IMR-90 (cell line): ENCODE data around the gene UQCRQ. TPM values are rescaled to one million over a fixed set of nuclear protein-coding genes. Genes with fewer than 3 reads are reported as not detected.

Experiments used
- ATAC-seq: fragments of 200-7000 bp; cut with Tn5 transposase; 2 replicates; pipeline ENCODE4 v1.9.1; 2020; ENCODE audit warnings: low read depth, mild to moderate bottlenecking, moderate library complexity
- BruUV-seq: library from RNA; stranded (reverse); fragments of 400-500 nt; replicated peaks from 2 replicates; lab custom pipeline; 2021; lab: Mats Ljungman, UMichigan
- CTCF ChIA-PET: fragments of 300-600 bp; formaldehyde crosslinking; extraction: SDS; loops from one replicate; lab custom pipeline; 2021; ENCODE audit warnings: antibody characterized with exemption; lab: Yijun Ruan, JAX
- POLR2A ChIA-PET: fragments of 300-600 bp; sonication (Branson Sonifier 250); formaldehyde crosslinking; loops from one replicate; lab custom pipeline; 2022; ENCODE audit warnings: antibody characterized with exemption; ENCODE audit not compliant: unreplicated experiment; lab: Charles Lee
- DNase-seq: peaks from one replicate; pipeline ENCODE4 v3.0.0; 2013
- H2AFZ ChIP-seq: replicated peaks from 2 replicates; pipeline ENCODE3; 2013; ENCODE audit warnings: low read length, mild to moderate bottlenecking; ENCODE audit not compliant: poor library complexity
- H2AK5ac ChIP-seq: 2 replicates; pipeline ENCODE4 v1.6.1; 2013; ENCODE audit warnings: low read depth, low read length, inconsistent platforms
- H2AK9ac ChIP-seq: replicated peaks from 2 replicates; pipeline ENCODE3; 2013; ENCODE audit warnings: mild to moderate bottlenecking, low read depth, low read length, moderate library complexity; ENCODE audit not compliant: poor library complexity
- H2BK120ac ChIP-seq: 2 replicates; pipeline ENCODE4 v1.6.1; 2013; ENCODE audit warnings: low read depth, low read length, inconsistent platforms
- H2BK15ac ChIP-seq: 3 replicates; pipeline ENCODE4 v1.6.1; 2013; ENCODE audit warnings: low read depth, low read length, inconsistent platforms
- H2BK20ac ChIP-seq: 2 replicates; pipeline ENCODE4 v1.6.1; 2013; ENCODE audit warnings: low read depth, mild to moderate bottlenecking, inconsistent platforms, low read length, moderate library complexity
- H2BK5ac ChIP-seq: 2 replicates; pipeline ENCODE4 v1.6.1; 2013; ENCODE audit warnings: mild to moderate bottlenecking, low read depth, low read length, inconsistent platforms; ENCODE audit not compliant: poor library complexity, severe bottlenecking
- H3K14ac ChIP-seq: replicated peaks from 2 replicates; pipeline ENCODE4 v1.6.1; 2013; ENCODE audit warnings: low read depth, low read length, inconsistent platforms
- H3K18ac ChIP-seq: 2 replicates; pipeline ENCODE4 v1.6.1; 2013; ENCODE audit warnings: low read depth, low read length, control low read depth
- H3K23ac ChIP-seq: 2 replicates; pipeline ENCODE4 v1.6.1; 2013; ENCODE audit warnings: low read depth, low read length, inconsistent platforms
- H3K27ac ChIP-seq: 2 replicates; pipeline ENCODE4 v1.5.1; 2013; ENCODE audit warnings: mild to moderate bottlenecking, control low read depth, low read length; ENCODE audit not compliant: insufficient read depth
- H3K27me3 ChIP-seq: 2 replicates; pipeline ENCODE4 v1.6.1; 2013; ENCODE audit warnings: low read length; ENCODE audit not compliant: control insufficient read depth, insufficient read depth
- H3K36me3 ChIP-seq: 2 replicates; pipeline ENCODE4 v1.6.1; 2013; ENCODE audit warnings: low read length, mixed read lengths; ENCODE audit not compliant: control insufficient read depth, insufficient read depth
- H3K4ac ChIP-seq: 2 replicates; pipeline ENCODE4 v1.6.1; 2013; ENCODE audit warnings: low read depth, low read length, inconsistent platforms
- H3K4me1 ChIP-seq: 2 replicates; pipeline ENCODE4 v1.6.1; 2013; ENCODE audit warnings: low read length, mixed read lengths; ENCODE audit not compliant: control insufficient read depth, insufficient read depth
- H3K4me2 ChIP-seq: 2 replicates; pipeline ENCODE4 v1.6.1; 2013; ENCODE audit warnings: low read depth, mild to moderate bottlenecking, control low read depth, low read length, moderate library complexity
- H3K4me3 ChIP-seq: 2 replicates; pipeline ENCODE4 v1.5.1; 2013; ENCODE audit warnings: low read depth, mild to moderate bottlenecking, control low read depth, low read length, moderate library complexity; ENCODE audit not compliant: insufficient read depth
- H3K56ac ChIP-seq: 2 replicates; pipeline ENCODE4 v1.6.1; 2013; ENCODE audit warnings: low read length, inconsistent platforms; ENCODE audit not compliant: insufficient read depth; ENCODE audit errors: extremely low read depth
- H3K79me1 ChIP-seq, 2 experiments: 2 replicates each; pipeline ENCODE4 v1.6.1; 2013; ENCODE audit warnings: low read length in 2 of 2, inconsistent platforms in 1 of 2, low read depth in 1 of 2
- H3K9ac ChIP-seq: 2 replicates; pipeline ENCODE4 v1.6.1; 2013; ENCODE audit warnings: low read depth, low read length, control low read depth
- H3K9me1 ChIP-seq: 2 replicates; pipeline ENCODE4 v1.6.1; 2013; ENCODE audit warnings: low read length, inconsistent platforms; ENCODE audit not compliant: insufficient read depth
- H3K9me3 ChIP-seq: 2 replicates; pipeline ENCODE4 v1.6.1; 2013; ENCODE audit warnings: low read length; ENCODE audit not compliant: control insufficient read depth, insufficient read depth
- H4K20me1 ChIP-seq: 2 replicates; pipeline ENCODE4 v1.6.1; 2013; ENCODE audit warnings: low read length, inconsistent platforms; ENCODE audit not compliant: insufficient read depth
- H4K5ac ChIP-seq: 2 replicates; pipeline ENCODE4 v1.6.1; 2013; ENCODE audit warnings: mild to moderate bottlenecking, low read depth, low read length, control low read depth
- H4K8ac ChIP-seq, 2 experiments: 2 replicates each; pipeline ENCODE4 v1.6.1; 2013; ENCODE audit warnings: low read depth in 2 of 2, low read length in 2 of 2, control low read depth in 1 of 2, inconsistent platforms in 1 of 2
- H4K91ac ChIP-seq: 2 replicates; pipeline ENCODE4 v1.6.1; 2013; ENCODE audit warnings: low read depth, low read length, inconsistent platforms; ENCODE audit not compliant: insufficient read depth
- FOS ChIP-seq: fragments of 150-350 bp; IDR thresholded peaks from 2 replicates; pipeline ENCODE4 v1.6.1; 2016; ENCODE audit warnings: low read depth, low read length
- MAZ ChIP-seq: IDR thresholded peaks from 2 replicates; pipeline ENCODE4 v1.6.1; 2012; ENCODE audit warnings: low read depth, mild to moderate bottlenecking, low read length, improper control_type of control experiment, moderate library complexity, borderline replicate concordance
- NFE2L2 ChIP-seq: fragments of 150-350 bp; IDR thresholded peaks from 2 replicates; pipeline ENCODE4 v1.6.1; 2016; ENCODE audit warnings: low read depth, mild to moderate bottlenecking, low read length
- whole genome bisulfite sequencing, 2 experiments: methylation state at CpG; one replicate each; pipeline versions ENCODE4 v1.1.5 to v1.1.7; 2013; ENCODE audit warnings: missing lambda C conversion rate in 2 of 2; ENCODE audit not compliant: insufficient read length in 1 of 2; ENCODE audit errors: extremely low coverage in 2 of 2; 5-methylcytosine and 5-hydroxymethylcytosine counted together
- dilution Hi-C: fragments of 300-500 bp; cut with HindIII; formaldehyde crosslinking; loops from one replicate; pipeline ENCODE4 v1.14.3; 2018; ENCODE audit warnings: low sequenced_read_pairs; ENCODE audit not compliant: unreplicated experiment
- in situ Hi-C: fragments of 300-500 bp; cut with MboI; formaldehyde crosslinking; loops from 3 replicates; pipeline ENCODE4 v1.14.3; 2019; ENCODE audit warnings: low sequenced_read_pairs, inconsistent platforms, mixed read lengths
- intact Hi-C: fragments of 100-400 bp; cut with micrococcal nuclease; formaldehyde crosslinking; loops from 2 replicates; pipeline ENCODE4 v1.10.0; 2022
- microRNA-seq, 2 experiments: library from miRNA; stranded (forward) in 1 of 2; unstranded in 1 of 2; fragments of 10-50 nt in 1 of 2; fragments of <30 nt in 1 of 2; gene quantifications in 1 of 2; microRNA quantifications in 1 of 2; one replicate each; pipeline versions ENCODE3 to v1.1.0; 2013 to 2020; ENCODE audit not compliant: insufficient read depth in 1 of 2, insufficient read length in 1 of 2, unreplicated experiment in 1 of 2
- polyA plus RNA-seq, 3 experiments: library from polyadenylated mRNA; depleted of rRNA; stranded (reverse); fragments of >200 nt; gene quantifications; 2 replicates each; pipeline ENCODE4 v1.2.3, GENCODE V29; 2012; ENCODE audit warnings: low replicate concordance in 1 of 3
- small RNA-seq, 5 experiments: library from RNA; depleted of rRNA; stranded (forward); fragments of <200 nt; gene quantifications; one replicate each; pipeline ENCODE3, GENCODE V24; 2012
- total RNA-seq: library from RNA; depleted of rRNA; stranded (reverse); fragments of >200 nt; gene quantifications from 2 replicates; pipeline ENCODE4 v1.2.3, GENCODE V29; 2012; rRNA removed
- TF ChIP-seq, protein P1 (sequence below): fragments of 150-350 bp; IDR thresholded peaks from 2 replicates; pipeline ENCODE4 v1.6.1; 2016; ENCODE audit warnings: low read depth, mild to moderate bottlenecking, low read length, moderate library complexity, borderline replicate concordance

The UQCRQ gene
- total and polyA plus RNA-seq, 2 of the 4 experiments (the other 2 are of a cell fraction) = 73.7 to 292 TPM

DNA sequence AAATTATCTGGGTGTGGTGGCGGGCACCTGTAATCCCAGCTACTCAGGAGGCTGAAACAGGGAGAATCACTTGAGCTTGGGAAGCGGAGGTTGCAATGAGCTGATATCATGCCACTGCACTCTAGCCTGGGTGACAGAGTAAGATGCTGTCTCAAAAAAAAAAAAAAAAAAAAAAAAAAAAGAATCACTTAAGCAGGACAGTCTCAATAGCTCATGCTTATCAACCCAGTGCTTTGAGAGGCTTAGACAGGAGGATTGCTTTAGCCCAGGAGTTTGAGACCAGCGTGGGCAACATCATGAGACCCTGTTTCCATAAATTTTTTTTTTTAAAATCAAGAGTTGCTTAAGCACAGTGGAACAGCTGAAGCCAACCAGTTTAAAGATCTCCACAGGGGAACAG is 49.6 kb downstream of the UQCRQ start:
- CTCF ChIA-PET = interaction anchor here (0.6 kb wide), 1 partner anchor 38 kb away, joined by 5 read pairs; no protein-coding TSS in a partner anchor
- intact Hi-C loops = no loop called here
- H4K8ac ChIP-seq = no peak overlapping the region

More for the DNA sequence above, 49.6 kb downstream of the UQCRQ start:
- H3K4me3 ChIP-seq = no peak overlapping the region
- peaks cover 28 to 65% of the 10 kb centered on the region in 2 experiments for H3K79me1 ChIP-seq
- H3K18ac ChIP-seq = no peak overlapping the region
- no peak overlapping the region for H3K9ac ChIP-seq
- H4K5ac ChIP-seq = no peak overlapping the region
- 100% methylated on average over 1 of the region's 3 CpGs; no CpG with 5 or more reads in 1 of the 2 experiments for WGBS, 2 experiments
- H3K9me1 ChIP-seq = 0 out of 2 replicates have a peak, but pooled peaks cover 7% of the 10 kb centered on the region
- H3K9me3 ChIP-seq = no peaks in the 10 kb centered on the region
- peaks cover 58% of the 10 kb centered on the region for H4K20me1 ChIP-seq
- H3K4me1 ChIP-seq = no peaks in the 10 kb centered on the region
- no peak overlapping the region for H2AK5ac ChIP-seq
- H3K14ac ChIP-seq = no peak overlapping the region
- no peak overlapping the region for H2BK15ac ChIP-seq
- H3K56ac ChIP-seq = no peak overlapping the region
- no peak overlapping the region for H4K91ac ChIP-seq
- no peak overlapping the region for H3K23ac ChIP-seq
- no peaks in the 10 kb centered on the region for H3K27me3 ChIP-seq
- peaks cover 39% of the 10 kb centered on the region for H3K36me3 ChIP-seq
- H3K4me2 ChIP-seq = no peak overlapping the region
- DNase-seq (no peak), ATAC-seq (no peak)
- H2BK20ac ChIP-seq = no peak overlapping the region
- BruUV-seq = no TSS peak
- POLR2A ChIA-PET = no interaction called here
- TF ChIP-seq NFE2L2 = no peak
- TF ChIP-seq MAZ = no peak
- TF ChIP-seq FOS = no peak
- TF ChIP-seq, protein P1, sequence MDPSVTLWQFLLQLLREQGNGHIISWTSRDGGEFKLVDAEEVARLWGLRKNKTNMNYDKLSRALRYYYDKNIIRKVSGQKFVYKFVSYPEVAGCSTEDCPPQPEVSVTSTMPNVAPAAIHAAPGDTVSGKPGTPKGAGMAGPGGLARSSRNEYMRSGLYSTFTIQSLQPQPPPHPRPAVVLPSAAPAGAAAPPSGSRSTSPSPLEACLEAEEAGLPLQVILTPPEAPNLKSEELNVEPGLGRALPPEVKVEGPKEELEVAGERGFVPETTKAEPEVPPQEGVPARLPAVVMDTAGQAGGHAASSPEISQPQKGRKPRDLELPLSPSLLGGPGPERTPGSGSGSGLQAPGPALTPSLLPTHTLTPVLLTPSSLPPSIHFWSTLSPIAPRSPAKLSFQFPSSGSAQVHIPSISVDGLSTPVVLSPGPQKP = no peak
- no peak overlapping the region for H2AFZ ChIP-seq
- no peak overlapping the region for H3K27ac ChIP-seq
- H2AK9ac ChIP-seq = no peak overlapping the region
- dilution Hi-C loops (no loop called here), in situ Hi-C loops (no loop called here)
- no peak overlapping the region for H2BK120ac ChIP-seq
- H3K4ac ChIP-seq = no peak overlapping the region
- H2BK5ac ChIP-seq = no peak overlapping the region

Small RNA genes lying within 50 kb of the gene (microRNA-seq; reads per million reads assigned to microRNA genes)
- gene RNA5SP192 (ENCODE audit: insufficient read depth, insufficient read length) = not detected

Small RNA genes lying within 50 kb of the gene (small RNA-seq; reads per million reads assigned to genes)
- gene RNA5SP192 = 0 reads per million in 5 experiments

Other genes starting within 250 kb of the UQCRQ start
- gene IL13, start 208.5 kb upstream of the UQCRQ start, total RNA-seq = not detected in 2 replicates
- gene IL13, start 208.5 kb upstream of the UQCRQ start, polyA plus RNA-seq (2012; rRNA removed) = not detected in 2 replicates
- not detected in 2 replicates for gene IL4, start 192.7 kb upstream of the UQCRQ start, total RNA-seq
- not detected in 2 replicates for gene IL4, start 192.7 kb upstream of the UQCRQ start, polyA plus RNA-seq (2012; rRNA removed)
- 4.3 and 9.4 TPM in 2 replicates for gene KIF3A, start 129.1 kb upstream of the UQCRQ start, total RNA-seq
- gene KIF3A, start 129.1 kb upstream of the UQCRQ start, polyA plus RNA-seq (2012; rRNA removed) = 3.4 and 4.5 TPM in 2 replicates
- gene CCNI2, start 119.2 kb upstream of the UQCRQ start, total RNA-seq = not detected in 2 replicates
- not detected in 2 replicates for gene CCNI2, start 119.2 kb upstream of the UQCRQ start, polyA plus RNA-seq (2012; rRNA removed)
- gene SEPTIN8, start 89.4 kb upstream of the UQCRQ start, total RNA-seq = 60.5 and 67.2 TPM in 2 replicates
- 54.7 and 56.2 TPM in 2 replicates for gene SEPTIN8, start 89.4 kb upstream of the UQCRQ start, polyA plus RNA-seq (2012; rRNA removed)
- gene SOWAHA, start 53.3 kb upstream of the UQCRQ start, total RNA-seq = under 0.01 TPM in 1 of 2 replicates, not detected in the other
- gene SOWAHA, start 53.3 kb upstream of the UQCRQ start, polyA plus RNA-seq (2012; rRNA removed) = 0.03 TPM in 1 of 2 replicates, not detected in the other
- 1.4 and 2.5 TPM in 2 replicates for gene SHROOM1, start 36.0 kb upstream of the UQCRQ start, total RNA-seq
- 6.3 and 8.8 TPM in 2 replicates for gene SHROOM1, start 36.0 kb upstream of the UQCRQ start, polyA plus RNA-seq (2012; rRNA removed)
- 0.18 and 0.28 TPM in 2 replicates for gene GDF9, start 173 bp upstream of the UQCRQ start, total RNA-seq
- 0.16 and 0.21 TPM in 2 replicates for gene GDF9, start 173 bp upstream of the UQCRQ start, polyA plus RNA-seq (2012; rRNA removed)
- under 0.01 TPM in 2 replicates for gene LEAP2, start 7.0 kb downstream of the UQCRQ start, total RNA-seq
- 0.23 and 0.36 TPM in 2 replicates for gene LEAP2, start 7.0 kb downstream of the UQCRQ start, polyA plus RNA-seq (2012; rRNA removed)
- gene AFF4, start 97.0 kb downstream of the UQCRQ start, total RNA-seq = 57.2 and 67.2 TPM in 2 replicates
- 26.0 and 27.3 TPM in 2 replicates for gene AFF4, start 97.0 kb downstream of the UQCRQ start, polyA plus RNA-seq (2012; rRNA removed)
- 4.1 and 7.2 TPM in 2 replicates for gene ZCCHC10, start 159.9 kb downstream of the UQCRQ start, total RNA-seq
- gene ZCCHC10, start 159.9 kb downstream of the UQCRQ start, polyA plus RNA-seq (2012; rRNA removed) = 20.4 and 31.8 TPM in 2 replicates
- 120 and 192 TPM in 2 replicates for gene HSPA4, start 185.4 kb downstream of the UQCRQ start, total RNA-seq
- gene HSPA4, start 185.4 kb downstream of the UQCRQ start, polyA plus RNA-seq (2012; rRNA removed) = 27.6 and 34.9 TPM in 2 replicates